Glomerular visceral epithelial cell (primary cell): ENCODE data around the gene BAIAP2L2.
"Not testable (repeated sequence)": the region's sequence is repeated elsewhere in the genome, so short reads cannot be mapped to it uniquely, and the experiment has no call there.

Experiments used
- DNase-seq: peaks from one replicate; pipeline ENCODE4 v3.0.0-alpha.2; 2016; ENCODE audit errors: extremely low spot score

Gene BAIAP2L2

GRCh38 chr22:38129021-38129420 is 18.5 kb upstream of the BAIAP2L2 start:
- DNase-seq = no peak

- DNase-seq = no peak
Measured at GRCh38 chr22:38127869-38128268, 17.4 kb upstream of the BAIAP2L2 start.

GRCh38 chr22:38126928-38127668 is 16.6 kb upstream of the BAIAP2L2 start:
- DNase-seq = no peak

- no peak for DNase-seq
Measured at GRCh38 chr22:38125751-38126201, 15.3 kb upstream of the BAIAP2L2 start.

- no peak for DNase-seq
Measured at GRCh38 chr22:38125038-38125610, 14.6 kb upstream of the BAIAP2L2 start.

GRCh38 chr22:38124236-38124974 is 13.9 kb upstream of the BAIAP2L2 start:
- DNase-seq = no peak

GRCh38 chr22:38122616-38123015 is 12.1 kb upstream of the BAIAP2L2 start:
- DNase-seq = no peak

- no peak for DNase-seq
Measured at GRCh38 chr22:38120359-38121110, 10.1 kb upstream of the BAIAP2L2 start.

- DNase-seq = not testable (repeated sequence)
Measured at GRCh38 chr22:38118747-38119146, 8.3 kb upstream of the BAIAP2L2 start.

- DNase-seq = no peak
Measured at GRCh38 chr22:38118182-38118581, 7.7 kb upstream of the BAIAP2L2 start.

GRCh38 chr22:38117556-38117955 is 7.1 kb upstream of the BAIAP2L2 start:
- not testable (repeated sequence) for DNase-seq

GRCh38 chr22:38115423-38116205 is 5.1 kb upstream of the BAIAP2L2 start:
- DNase-seq = no peak

GRCh38 chr22:38114484-38115398 is 4.3 kb upstream of the BAIAP2L2 start:
- peak; percentile 77 for DNase-seq

- no peak for DNase-seq
Measured at GRCh38 chr22:38112381-38112780, 1.9 kb upstream of the BAIAP2L2 start.

GRCh38 chr22:38111925-38112355 is 1.5 kb upstream of the BAIAP2L2 start:
- no peak for DNase-seq

GRCh38 chr22:38110863-38111852 is 674 bp upstream of the BAIAP2L2 start:
- DNase-seq = peak; percentile 86

GRCh38 chr22:38109371-38110001 is 998 bp downstream of the BAIAP2L2 start:
- DNase-seq = no peak

GRCh38 chr22:38108561-38109319 is 1.7 kb downstream of the BAIAP2L2 start:
- no peak for DNase-seq
